ENCODE data around the gene PTPRQ.

DNA sequence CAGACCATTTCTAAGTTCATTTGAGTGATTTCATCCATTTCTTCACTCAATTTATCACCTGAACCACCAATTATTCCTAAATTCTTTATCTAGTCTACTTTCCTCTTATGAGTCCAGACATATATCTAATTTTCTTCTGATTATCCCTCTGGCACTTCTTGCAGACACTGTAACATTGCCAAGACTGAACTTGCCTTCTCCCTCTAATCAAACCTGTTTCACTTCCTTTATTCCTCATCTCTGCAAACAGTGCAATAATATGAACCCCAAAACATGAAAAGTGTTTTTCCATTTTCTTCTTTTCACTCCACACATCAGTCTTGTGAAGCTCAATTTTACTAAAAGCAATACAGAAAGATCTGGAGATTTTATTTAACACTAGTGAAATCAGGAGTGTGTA is 37.8 kb upstream of the PTPRQ start:
- TF ChIP-seq, protein P1, sequence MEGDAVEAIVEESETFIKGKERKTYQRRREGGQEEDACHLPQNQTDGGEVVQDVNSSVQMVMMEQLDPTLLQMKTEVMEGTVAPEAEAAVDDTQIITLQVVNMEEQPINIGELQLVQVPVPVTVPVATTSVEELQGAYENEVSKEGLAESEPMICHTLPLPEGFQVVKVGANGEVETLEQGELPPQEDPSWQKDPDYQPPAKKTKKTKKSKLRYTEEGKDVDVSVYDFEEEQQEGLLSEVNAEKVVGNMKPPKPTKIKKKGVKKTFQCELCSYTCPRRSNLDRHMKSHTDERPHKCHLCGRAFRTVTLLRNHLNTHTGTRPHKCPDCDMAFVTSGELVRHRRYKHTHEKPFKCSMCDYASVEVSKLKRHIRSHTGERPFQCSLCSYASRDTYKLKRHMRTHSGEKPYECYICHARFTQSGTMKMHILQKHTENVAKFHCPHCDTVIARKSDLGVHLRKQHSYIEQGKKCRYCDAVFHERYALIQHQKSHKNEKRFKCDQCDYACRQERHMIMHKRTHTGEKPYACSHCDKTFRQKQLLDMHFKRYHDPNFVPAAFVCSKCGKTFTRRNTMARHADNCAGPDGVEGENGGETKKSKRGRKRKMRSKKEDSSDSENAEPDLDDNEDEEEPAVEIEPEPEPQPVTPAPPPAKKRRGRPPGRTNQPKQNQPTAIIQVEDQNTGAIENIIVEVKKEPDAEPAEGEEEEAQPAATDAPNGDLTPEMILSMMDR (tag by site-specific recombination; IDR thresholded peaks at IDR 0.05): no peak
- TF ChIP-seq KLF16 (tag by site-specific recombination; IDR thresholded peaks at IDR 0.05) (no peak), ZNF121 (tag by site-specific recombination; IDR thresholded peaks at IDR 0.05) (no peak), YY1 (tag by site-specific recombination; IDR thresholded peaks at IDR 0.05) (no peak)

Measured in HEK293 (cell line).